Type B pancreatic cell (in vitro differentiated cells): ENCODE results near the gene PSMC5. TPM values are rescaled to one million over a fixed set of nuclear protein-coding genes. Genes with fewer than 3 reads are reported as not detected.

Source experiments
- DNase-seq: peaks from one replicate; pipeline ENCODE4 v3.0.0; 2021; ENCODE audit warnings: mixed read lengths; ENCODE audit not compliant: unreplicated experiment; ENCODE audit errors: extremely low spot score
- H3K27ac Mint-ChIP-seq: 2 replicates; pipeline ENCODE4 v1.8.0; 2021; ENCODE audit warnings: mild to moderate bottlenecking, mixed read lengths
- H3K27me3 Mint-ChIP-seq: 2 replicates; pipeline ENCODE4 v1.8.0; 2021; ENCODE audit warnings: mixed read lengths
- H3K36me3 Mint-ChIP-seq: 2 replicates; pipeline ENCODE4 v1.8.0; 2021; ENCODE audit warnings: mixed read lengths
- H3K4me1 Mint-ChIP-seq: one replicate; pipeline ENCODE4 v1.8.0; 2021; ENCODE audit warnings: mixed read lengths; ENCODE audit not compliant: unreplicated experiment
- H3K4me3 Mint-ChIP-seq: 2 replicates; pipeline ENCODE4 v1.8.0; 2021; ENCODE audit warnings: mild to moderate bottlenecking, mixed read lengths
- H3K9me3 Mint-ChIP-seq: 2 replicates; pipeline ENCODE4 v1.8.0; 2021; ENCODE audit warnings: mixed read lengths
- CTCF ChIP-seq: fragments of 200-600 bp; sonication (generic); conservative IDR thresholded peaks from 2 replicates; pipeline ENCODE4 v1.5.0; 2021; ENCODE audit warnings: antibody characterized with exemption, mild to moderate bottlenecking
- total RNA-seq: library from RNA; stranded (reverse); gene quantifications from 2 replicates; pipeline ENCODE4 v1.2.1, GENCODE V29; 2021; ENCODE audit warnings: low replicate concordance

The PSMC5 gene
- total RNA-seq, 1 donor from 2014 or later = 112 TPM

GRCh38 chr17:63800783-63801182 lies 26.4 kb upstream of the PSMC5 start:
- no peaks in the 10 kb centered on the region for H3K27me3 Mint-ChIP-seq
- no peak for DNase-seq
- no peaks in the 10 kb centered on the region for H3K9me3 Mint-ChIP-seq
- TF ChIP-seq CTCF = no peak
- peaks cover 28% of the 10 kb centered on the region for H3K36me3 Mint-ChIP-seq
- no peak overlapping the region for H3K4me3 Mint-ChIP-seq
- H3K4me1 Mint-ChIP-seq = no peaks in the 10 kb centered on the region
- H3K27ac Mint-ChIP-seq = no peak overlapping the region

- no peaks in the 10 kb centered on the region for H3K4me1 Mint-ChIP-seq
- no peak overlapping the region for H3K4me3 Mint-ChIP-seq
- DNase-seq = no peak
- H3K36me3 Mint-ChIP-seq = peaks cover 37% of the 10 kb centered on the region
- H3K27me3 Mint-ChIP-seq = no peaks in the 10 kb centered on the region
- no peak overlapping the region for H3K27ac Mint-ChIP-seq
- no peaks in the 10 kb centered on the region for H3K9me3 Mint-ChIP-seq
- TF ChIP-seq CTCF = no peak
Measured at GRCh38 chr17:63804328-63804727, 22.9 kb upstream of the PSMC5 start.

GRCh38 chr17:63805591-63805990 lies 21.6 kb upstream of the PSMC5 start:
- TF ChIP-seq CTCF = no peak
- Mint-ChIP-seq H3K27me3 (no peaks in the 10 kb centered on the region), H3K4me1 (no peaks in the 10 kb centered on the region), H3K27ac (no peak overlapping the region), H3K4me3 (no peak overlapping the region), H3K36me3 (peaks cover 32% of the 10 kb centered on the region), H3K9me3 (no peaks in the 10 kb centered on the region)
- DNase-seq = no peak

GRCh38 chr17:63809970-63810369 lies 17.3 kb upstream of the PSMC5 start:
- Mint-ChIP-seq H3K36me3 (peaks cover 45% of the 10 kb centered on the region), H3K27me3 (no peaks in the 10 kb centered on the region), H3K4me1 (no peaks in the 10 kb centered on the region), H3K9me3 (no peaks in the 10 kb centered on the region), H3K27ac (no peak overlapping the region), H3K4me3 (no peak overlapping the region)
- no peak for TF ChIP-seq CTCF
- DNase-seq = no peak

- Mint-ChIP-seq H3K9me3 (no peaks in the 10 kb centered on the region), H3K27me3 (no peaks in the 10 kb centered on the region), H3K4me1 (no peaks in the 10 kb centered on the region), H3K36me3 (peaks cover 28% of the 10 kb centered on the region), H3K4me3 (no peak overlapping the region), H3K27ac (no peak overlapping the region)
- DNase-seq = no peak
- no peak for TF ChIP-seq CTCF
Measured at GRCh38 chr17:63816123-63816522, 11.1 kb upstream of the PSMC5 start.

- Mint-ChIP-seq H3K4me1 (no peaks in the 10 kb centered on the region), H3K36me3 (peaks cover 28% of the 10 kb centered on the region), H3K27me3 (no peaks in the 10 kb centered on the region), H3K27ac (no peak overlapping the region), H3K9me3 (no peaks in the 10 kb centered on the region), H3K4me3 (no peak overlapping the region)
- TF ChIP-seq CTCF = no peak
- DNase-seq = no peak
Measured at GRCh38 chr17:63816669-63817068, 10.6 kb upstream of the PSMC5 start.
